Measurements from ENCODE around the gene CUX1.

GRCh38 chr7:101770466-101770865, 47.0 kb upstream of the CUX1 start:
- TF ChIP-seq CTCF (IDR thresholded peaks at IDR 0.05) (no peak), EZH2 (IDR thresholded peaks at IDR 0.05) (no peak), EZH2phosphoT487 (IDR thresholded peaks at IDR 0.05) (no peak)

All from neural progenitor cell (in vitro differentiated cells).